B cell (primary cell): ENCODE results near the gene WNT9B.
"Not testable (repeated sequence)": the region's sequence is repeated elsewhere in the genome, so short reads cannot be mapped to it uniquely, and the experiment has no call there.

Experiments
- EZH2 ChIP-seq: IDR thresholded peaks from 2 replicates; pipeline ENCODE4 v1.6.1; 2012; ENCODE audit warnings: borderline replicate concordance, low read depth, mild to moderate bottlenecking, moderate library complexity, low read length; ENCODE audit not compliant: insufficient read depth, poor library complexity, severe bottlenecking
- TF ChIP-seq, protein P1 (sequence below): fragments of 200-600 bp; IDR thresholded peaks from one replicate; pipeline ENCODE4 v1.8.0; 2022; ENCODE audit warnings: antibody characterized with exemption, mild to moderate bottlenecking

DNA sequence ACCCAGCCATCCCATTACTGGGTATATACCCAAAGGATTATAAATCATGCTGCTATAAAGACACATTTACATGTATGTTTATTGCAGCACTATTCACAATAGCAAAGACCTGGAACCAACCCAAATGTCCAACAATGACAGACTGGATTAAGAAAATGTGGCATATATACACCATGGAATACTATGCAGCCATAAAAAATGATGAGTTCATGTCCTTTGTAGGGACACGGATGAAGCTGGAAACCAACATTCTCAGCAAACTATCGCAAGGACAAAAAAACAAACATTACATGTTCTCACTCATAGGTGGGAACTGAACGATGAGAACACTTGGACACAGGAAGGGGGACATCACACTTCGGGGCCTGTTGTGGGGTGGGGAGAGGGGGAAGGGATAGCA is 70.6 kb downstream of the WNT9B start:
- TF ChIP-seq, protein P1, sequence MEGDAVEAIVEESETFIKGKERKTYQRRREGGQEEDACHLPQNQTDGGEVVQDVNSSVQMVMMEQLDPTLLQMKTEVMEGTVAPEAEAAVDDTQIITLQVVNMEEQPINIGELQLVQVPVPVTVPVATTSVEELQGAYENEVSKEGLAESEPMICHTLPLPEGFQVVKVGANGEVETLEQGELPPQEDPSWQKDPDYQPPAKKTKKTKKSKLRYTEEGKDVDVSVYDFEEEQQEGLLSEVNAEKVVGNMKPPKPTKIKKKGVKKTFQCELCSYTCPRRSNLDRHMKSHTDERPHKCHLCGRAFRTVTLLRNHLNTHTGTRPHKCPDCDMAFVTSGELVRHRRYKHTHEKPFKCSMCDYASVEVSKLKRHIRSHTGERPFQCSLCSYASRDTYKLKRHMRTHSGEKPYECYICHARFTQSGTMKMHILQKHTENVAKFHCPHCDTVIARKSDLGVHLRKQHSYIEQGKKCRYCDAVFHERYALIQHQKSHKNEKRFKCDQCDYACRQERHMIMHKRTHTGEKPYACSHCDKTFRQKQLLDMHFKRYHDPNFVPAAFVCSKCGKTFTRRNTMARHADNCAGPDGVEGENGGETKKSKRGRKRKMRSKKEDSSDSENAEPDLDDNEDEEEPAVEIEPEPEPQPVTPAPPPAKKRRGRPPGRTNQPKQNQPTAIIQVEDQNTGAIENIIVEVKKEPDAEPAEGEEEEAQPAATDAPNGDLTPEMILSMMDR = not testable (repeated sequence)
- not testable (repeated sequence) for TF ChIP-seq EZH2
